Stimulated activated effector memory CD8-positive, alpha-beta T cell treated with anti-CD3 and anti-CD28 coated beads, Interleukin-12 subunit alpha, Interleukin-12 subunit beta, amount 100 ng/mL, for 72 hours (primary cell): ENCODE results near the gene BAZ2B.
"Not testable (repeated sequence)": the region's sequence is repeated elsewhere in the genome, so short reads cannot be mapped to it uniquely, and the experiment has no call there.

ENCODE experiments used
- ATAC-seq: fragments of 150-1000 bp; cut with Tn5 transposase; 2 replicates; pipeline ENCODE4 v1.10.0; 2021
- DNase-seq, 2 donors: peaks; one replicate each; pipeline ENCODE4 v3.0.0; 2021 to 2022; ENCODE audit warnings: low spot score in 2 of 2
- H3K27ac Mint-ChIP-seq: one replicate; pipeline ENCODE4 v1.8.0; 2022; ENCODE audit warnings: mild to moderate bottlenecking, mixed read lengths
- H3K36me3 Mint-ChIP-seq: one replicate; pipeline ENCODE4 v1.8.0; 2022; ENCODE audit warnings: mild to moderate bottlenecking, mixed read lengths
- H3K4me1 Mint-ChIP-seq: one replicate; pipeline ENCODE4 v1.8.0; 2022; ENCODE audit warnings: mixed read lengths
- H3K4me3 Mint-ChIP-seq: one replicate; pipeline ENCODE4 v1.8.0; 2022; ENCODE audit warnings: mild to moderate bottlenecking, mixed read lengths
- H3K9me3 Mint-ChIP-seq: one replicate; pipeline ENCODE4 v1.8.0; 2022; ENCODE audit warnings: mixed read lengths

BAZ2B gene

GRCh38 chr2:159635006-159635789 is 18.9 kb upstream of the BAZ2B start:
- ATAC-seq (no peak), DNase-seq (no peak)
- Mint-ChIP-seq H3K4me1 (no peaks in the 10 kb centered on the region), H3K4me3 (no peak overlapping the region), H3K36me3 (no peaks in the 10 kb centered on the region), H3K27ac (no peak overlapping the region), H3K9me3 (peaks cover 15% of the 10 kb centered on the region)

- ATAC-seq, result no peak
- Mint-ChIP-seq H3K36me3 (no peaks in the 10 kb centered on the region), H3K4me3 (no peak overlapping the region), H3K9me3 (no peaks in the 10 kb centered on the region), H3K4me1 (no peaks in the 10 kb centered on the region), H3K27ac (no peak overlapping the region)
- no peak for DNase-seq
Observed at GRCh38 chr2:159633219-159633618, 16.9 kb upstream of the BAZ2B start.

- H3K9me3 Mint-ChIP-seq, H3K4me3 Mint-ChIP-seq, H3K4me1 Mint-ChIP-seq, DNase-seq, ATAC-seq, H3K27ac Mint-ChIP-seq, H3K36me3 Mint-ChIP-seq: not testable (repeated sequence)
Observed at GRCh38 chr2:159625628-159626027, 9.3 kb upstream of the BAZ2B start.

GRCh38 chr2:159623436-159623835 is 7.1 kb upstream of the BAZ2B start:
- DNase-seq (no peak), ATAC-seq (no peak)
- Mint-ChIP-seq H3K4me1 (no peaks in the 10 kb centered on the region), H3K9me3 (no peaks in the 10 kb centered on the region), H3K4me3 (no peak overlapping the region), H3K27ac (no peak overlapping the region), H3K36me3 (no peaks in the 10 kb centered on the region)

- Mint-ChIP-seq H3K4me1 (no peaks in the 10 kb centered on the region), H3K36me3 (no peaks in the 10 kb centered on the region), H3K27ac (no peak overlapping the region), H3K9me3 (no peaks in the 10 kb centered on the region), H3K4me3 (no peak overlapping the region)
- DNase-seq, result no peak
- no peak for ATAC-seq
Observed at GRCh38 chr2:159622966-159623365, 6.6 kb upstream of the BAZ2B start.

- DNase-seq (no peak), ATAC-seq (no peak)
- H3K9me3 Mint-ChIP-seq, result no peaks in the 10 kb centered on the region
- no peaks in the 10 kb centered on the region for H3K36me3 Mint-ChIP-seq
- no peak overlapping the region for H3K27ac Mint-ChIP-seq
- H3K4me1 Mint-ChIP-seq, result peaks cover 6% of the 10 kb centered on the region
- H3K4me3 Mint-ChIP-seq, result no peak overlapping the region
Observed at GRCh38 chr2:159620796-159621195, 4.4 kb upstream of the BAZ2B start.

GRCh38 chr2:159617646-159618045 is 1.3 kb upstream of the BAZ2B start:
- ATAC-seq, result no peak
- Mint-ChIP-seq H3K4me1 (peaks cover 6% of the 10 kb centered on the region), H3K27ac (no peak overlapping the region), H3K36me3 (no peaks in the 10 kb centered on the region), H3K9me3 (no peaks in the 10 kb centered on the region), H3K4me3 (no peak overlapping the region)
- DNase-seq, result no peak

- no peak overlapping the region for H3K4me3 Mint-ChIP-seq
- DNase-seq, result no peak
Observed at GRCh38 chr2:159617100-159617499, 752 bp upstream of the BAZ2B start.

GRCh38 chr2:159615367-159616285 is 722 bp downstream of the BAZ2B start:
- Mint-ChIP-seq H3K4me3 (peak overlapping the region; percentile 83), H3K9me3 (no peaks in the 10 kb centered on the region), H3K4me1 (peaks cover 6% of the 10 kb centered on the region), H3K36me3 (no peaks in the 10 kb centered on the region), H3K27ac (peak overlapping the region; percentile 87)
- ATAC-seq (peak; percentile 90), DNase-seq (peak; percentile 18 to 68)

More at GRCh38 chr2:159617100-159617499, 752 bp upstream of the BAZ2B start:
- Mint-ChIP-seq H3K9me3 (no peaks in the 10 kb centered on the region), H3K27ac (no peak overlapping the region), H3K36me3 (no peaks in the 10 kb centered on the region), H3K4me1 (peaks cover 6% of the 10 kb centered on the region)
- ATAC-seq, result no peak

- H3K4me1 Mint-ChIP-seq, result peaks cover 6% of the 10 kb centered on the region
- H3K27ac Mint-ChIP-seq, result peak overlapping the region; percentile 87
Observed at GRCh38 chr2:159614534-159615366, 1.6 kb downstream of the BAZ2B start.

GRCh38 chr2:159613651-159614285 is 2.6 kb downstream of the BAZ2B start:
- ATAC-seq (no peak), DNase-seq (no peak)
- peaks cover 6% of the 10 kb centered on the region for H3K4me1 Mint-ChIP-seq
- no peak overlapping the region for H3K4me3 Mint-ChIP-seq
- no peak overlapping the region for H3K27ac Mint-ChIP-seq
- H3K9me3 Mint-ChIP-seq, result no peaks in the 10 kb centered on the region
- H3K36me3 Mint-ChIP-seq, result no peaks in the 10 kb centered on the region

More at GRCh38 chr2:159614534-159615366, 1.6 kb downstream of the BAZ2B start:
- H3K36me3 Mint-ChIP-seq, result no peaks in the 10 kb centered on the region
- no peak for DNase-seq
- H3K4me3 Mint-ChIP-seq, result peak overlapping the region; percentile 83
- ATAC-seq, result no peak
- H3K9me3 Mint-ChIP-seq, result no peaks in the 10 kb centered on the region

GRCh38 chr2:159613091-159613490 is 3.3 kb downstream of the BAZ2B start:
- DNase-seq (no peak), ATAC-seq (no peak)
- H3K36me3 Mint-ChIP-seq, result no peaks in the 10 kb centered on the region
- H3K27ac Mint-ChIP-seq, result no peak overlapping the region
- H3K4me3 Mint-ChIP-seq, result no peak overlapping the region
- H3K9me3 Mint-ChIP-seq, result no peaks in the 10 kb centered on the region
- peaks cover 6% of the 10 kb centered on the region for H3K4me1 Mint-ChIP-seq

- Mint-ChIP-seq H3K27ac (no peak overlapping the region), H3K9me3 (no peaks in the 10 kb centered on the region), H3K36me3 (no peaks in the 10 kb centered on the region), H3K4me1 (peaks cover 6% of the 10 kb centered on the region), H3K4me3 (no peak overlapping the region)
- ATAC-seq, result no peak
- DNase-seq, result no peak
Observed at GRCh38 chr2:159612255-159612901, 4.0 kb downstream of the BAZ2B start.

- H3K4me1 Mint-ChIP-seq, result no peaks in the 10 kb centered on the region
- ATAC-seq, result no peak
- no peaks in the 10 kb centered on the region for H3K9me3 Mint-ChIP-seq
- no peak overlapping the region for H3K4me3 Mint-ChIP-seq
- DNase-seq, result no peak
- no peaks in the 10 kb centered on the region for H3K36me3 Mint-ChIP-seq
- no peak overlapping the region for H3K27ac Mint-ChIP-seq
Observed at GRCh38 chr2:159609811-159610549, 6.4 kb downstream of the BAZ2B start.
